HepG2 (cell line): Measurements from ENCODE around the gene LYZ. TPM values are rescaled to one million over a fixed set of nuclear protein-coding genes. Genes with fewer than 3 reads are reported as not detected.
A peak's percentile ranks its signal among the peaks of the same experiment; 100 is the strongest.

Source experiments
- ATAC-seq: fragments of 200-7000 bp; cut with Tn5 transposase; 3 replicates; pipeline ENCODE4 v1.9.1; 2020; ENCODE audit warnings: mild to moderate bottlenecking, moderate library complexity
- BruUV-seq: library from RNA; stranded (reverse); fragments of 400-500 nt; replicated peaks from 2 replicates; lab custom pipeline; 2021; lab: Mats Ljungman, UMichigan
- CTCF ChIA-PET: fragments of 300-600 bp; formaldehyde crosslinking; extraction: SDS; loops from one replicate; lab custom pipeline; 2021; ENCODE audit warnings: low total read pairs, inconsistent platforms, low intra/inter-chr PET ratio; lab: Yijun Ruan, JAX
- POLR2A ChIA-PET: fragments of 350-600 bp; sonication (Branson Sonifier 250); formaldehyde crosslinking; loops from one replicate; lab custom pipeline; 2020; ENCODE audit warnings: antibody characterized with exemption, inconsistent platforms; lab: Yijun Ruan, JAX
- DNase-seq: peaks from one replicate; pipeline ENCODE4 v3.0.0-alpha.2; 2015; ENCODE audit warnings: low spot score
- FAIRE-seq: peaks from 3 replicates; lab custom pipeline; 2011; peaks lifted over from hg19 to GRCh38; lab: Jason Lieb, UNC
- H2AFZ ChIP-seq: one replicate; pipeline ENCODE4 v1.6.1; 2011; ENCODE audit warnings: low read length, inconsistent platforms
- H3K27ac ChIP-seq: fragments of 300-600 bp; 3 replicates; pipeline ENCODE4 v1.8.0; 2011; ENCODE audit warnings: mixed run types, mild to moderate bottlenecking, mixed read lengths, low read length, inconsistent platforms; ENCODE audit not compliant: insufficient read depth; ENCODE audit errors: extremely low read length
- H3K27me3 ChIP-seq, 2 experiments: fragments of 200-600 bp in 1 of 2; 2 replicates in 1 of 2; 3 replicates in 1 of 2; pipeline versions ENCODE4 v1.6.0 to v1.8.0; 2011; ENCODE audit warnings: low read length in 2 of 2, mild to moderate bottlenecking in 2 of 2, moderate library complexity in 2 of 2, inconsistent platforms in 1 of 2; ENCODE audit not compliant: insufficient read depth in 2 of 2, control insufficient read depth in 1 of 2
- H3K36me3 ChIP-seq, 2 experiments: fragments of 200-600 bp in 1 of 2; replicated peaks in 1 of 2; 2 replicates in 1 of 2; 3 replicates in 1 of 2; pipeline versions ENCODE4 v1.5.1 to v1.8.0; 2011; ENCODE audit warnings: low read length in 2 of 2, inconsistent platforms in 1 of 2; ENCODE audit not compliant: insufficient read depth in 2 of 2, control insufficient read depth in 1 of 2
- H3K4me1 ChIP-seq: 2 replicates; pipeline ENCODE4 v1.5.1; 2012; ENCODE audit warnings: low read length, inconsistent platforms; ENCODE audit not compliant: insufficient read depth
- H3K4me2 ChIP-seq: 2 replicates; pipeline ENCODE4 v1.6.0; 2011; ENCODE audit warnings: low read depth, low read length, inconsistent platforms
- H3K4me3 ChIP-seq, 3 experiments: fragments of 200-600 bp in 1 of 3; sonication (generic), shearing (Covaris generic) in 1 of 3; replicated peaks in 1 of 3; 2 replicates each; pipeline ENCODE4 v1.5.1; 2011 to 2016; ENCODE audit warnings: low read length in 3 of 3, inconsistent platforms in 2 of 3, low read depth in 2 of 3, mild to moderate bottlenecking in 2 of 3, control low read depth in 1 of 3, mixed read lengths in 1 of 3; ENCODE audit not compliant: insufficient read depth in 1 of 3
- H3K79me2 ChIP-seq: one replicate; pipeline ENCODE4 v1.6.1; 2011; ENCODE audit warnings: low read length, inconsistent platforms; ENCODE audit not compliant: insufficient read depth
- H3K9ac ChIP-seq: 2 replicates; pipeline ENCODE4 v1.6.0; 2011; ENCODE audit warnings: mild to moderate bottlenecking, low read depth, low read length, inconsistent platforms; ENCODE audit not compliant: insufficient read depth
- H3K9me3 ChIP-seq: 2 replicates; pipeline ENCODE4 v1.5.1; 2012; ENCODE audit warnings: mild to moderate bottlenecking, low read length
- H4K20me1 ChIP-seq: 2 replicates; pipeline ENCODE4 v1.6.0; 2011; ENCODE audit warnings: inconsistent platforms, mild to moderate bottlenecking, low read length, moderate library complexity; ENCODE audit not compliant: insufficient read depth
- HOXA3 ChIP-seq: sonication (generic); formaldehyde crosslinking; IDR thresholded peaks from 2 replicates; pipeline ENCODE4 v1.5.0; 2020; ENCODE audit warnings: missing genetic modification reagents
- KAT7 ChIP-seq: IDR thresholded peaks from 2 replicates; pipeline ENCODE4 v1.6.1; 2018; ENCODE audit warnings: borderline replicate concordance, missing compliant biosample characterization
- KLF9 ChIP-seq: IDR thresholded peaks from 2 replicates; pipeline ENCODE4 v1.6.1; 2016; ENCODE audit warnings: low read depth
- MBD4 ChIP-seq: IDR thresholded peaks from 2 replicates; pipeline ENCODE4 v1.6.1; 2012; ENCODE audit warnings: low read length, inconsistent platforms, borderline replicate concordance
- MTF1 ChIP-seq: sonication (generic); formaldehyde crosslinking; IDR thresholded peaks from 2 replicates; pipeline ENCODE4 v1.5.0; 2020; ENCODE audit warnings: missing genetic modification reagents
- RARA ChIP-seq: IDR thresholded peaks from 2 replicates; pipeline ENCODE4 v1.6.1; 2016; ENCODE audit warnings: missing genetic modification reagents, missing compliant biosample characterization
- RFXANK ChIP-seq: IDR thresholded peaks from 2 replicates; pipeline ENCODE4 v1.6.1; 2016
- SOX6 ChIP-seq, 2 experiments: fragments of 450-650 bp in 1 of 2; sonication (generic) in 1 of 2; formaldehyde crosslinking in 1 of 2; IDR thresholded peaks; 2 replicates each; pipeline versions ENCODE4 v1.4.0 to v1.6.1; 2017 to 2020; ENCODE audit warnings: antibody characterized with exemption in 1 of 2, mild to moderate bottlenecking in 1 of 2, missing genetic modification reagents in 1 of 2
- ZNF546 ChIP-seq: sonication (generic); formaldehyde crosslinking; conservative IDR thresholded peaks from 2 replicates; pipeline ENCODE4 v1.8.1; 2023; ENCODE audit warnings: mild to moderate bottlenecking, missing genetic modification reagents
- WGBS: methylation state at CpG from one replicate; pipeline ENCODE4 v1.1.6; 2017; ENCODE audit warnings: low lambda C conversion rate; 5-methylcytosine and 5-hydroxymethylcytosine counted together
- in situ Hi-C: cut with HindIII; loops from 2 replicates; pipeline ENCODE4 v1.10.0; 2017; ENCODE audit warnings: low pct_unique_long_range_greater_than_20kb; ENCODE audit not compliant: extremely low pct_ligation_motif_present
- intact Hi-C: fragments of 100-400 bp; cut with micrococcal nuclease; formaldehyde crosslinking; loops from one replicate; pipeline ENCODE4 v1.10.0; 2022; ENCODE audit not compliant: unreplicated experiment
- polyA plus RNA-seq, 8 experiments: library from polyadenylated mRNA; depleted of rRNA in 3 of 8; stranded (reverse) in 7 of 8; unstranded in 1 of 8; fragments of >200 nt; fragmentation: Illumina TruSeq in 4 of 8; extraction: Trizol in 4 of 8; gene quantifications; 2 replicates each; pipeline versions ENCODE4 v1.2.1 to v1.2.3, GENCODE V29; 2011 to 2016; ENCODE audit warnings: low read depth in 4 of 8, missing spikeins in 1 of 8, mixed read lengths in 1 of 8; ENCODE audit not compliant: insufficient read depth in 1 of 8
- total RNA-seq, 5 experiments: library from RNA; depleted of rRNA; stranded (reverse); fragments of >200 nt; fragmentation: Illumina TruSeq; extraction: Trizol; gene quantifications; 2 replicates each; pipeline ENCODE4 v1.2.3, GENCODE V29; 2016; ENCODE audit warnings: low read depth in 1 of 5
- TF ChIP-seq, protein P1 (sequence below): sonication (generic); formaldehyde crosslinking; IDR thresholded peaks from 2 replicates; pipeline ENCODE4 v1.5.0; 2020; ENCODE audit warnings: missing genetic modification reagents
- TF ChIP-seq, protein P2 (sequence below): sonication (generic); formaldehyde crosslinking; IDR thresholded peaks from 2 replicates; pipeline ENCODE4 v1.4.0; 2020; ENCODE audit warnings: missing genetic modification reagents
- TF ChIP-seq, protein P3 (sequence below): sonication (generic); formaldehyde crosslinking; IDR thresholded peaks from 2 replicates; pipeline ENCODE4 v1.4.0; 2020; ENCODE audit warnings: mild to moderate bottlenecking, missing genetic modification reagents
- TF ChIP-seq, protein P4 (sequence below): sonication (generic); formaldehyde crosslinking; IDR thresholded peaks from 2 replicates; pipeline ENCODE4 v1.8.1; 2023; ENCODE audit warnings: mild to moderate bottlenecking, missing genetic modification reagents
- TF ChIP-seq, protein P5 (sequence below), 2 experiments: sonication (generic) in 1 of 2; formaldehyde crosslinking in 1 of 2; IDR thresholded peaks; 2 replicates each; pipeline versions ENCODE4 v1.5.1 to v1.6.1; 2011 to 2020; ENCODE audit warnings: borderline replicate concordance in 1 of 2, low read depth in 1 of 2, low read length in 1 of 2, mild to moderate bottlenecking in 1 of 2, missing genetic modification reagents in 1 of 2, moderate library complexity in 1 of 2

The LYZ gene
- total and polyA plus RNA-seq, 2 of the 13 experiments (the other 11 are each of a cell fraction or from before 2014, with no cell fraction given), result 1,788 to 2,054 TPM

DNA sequence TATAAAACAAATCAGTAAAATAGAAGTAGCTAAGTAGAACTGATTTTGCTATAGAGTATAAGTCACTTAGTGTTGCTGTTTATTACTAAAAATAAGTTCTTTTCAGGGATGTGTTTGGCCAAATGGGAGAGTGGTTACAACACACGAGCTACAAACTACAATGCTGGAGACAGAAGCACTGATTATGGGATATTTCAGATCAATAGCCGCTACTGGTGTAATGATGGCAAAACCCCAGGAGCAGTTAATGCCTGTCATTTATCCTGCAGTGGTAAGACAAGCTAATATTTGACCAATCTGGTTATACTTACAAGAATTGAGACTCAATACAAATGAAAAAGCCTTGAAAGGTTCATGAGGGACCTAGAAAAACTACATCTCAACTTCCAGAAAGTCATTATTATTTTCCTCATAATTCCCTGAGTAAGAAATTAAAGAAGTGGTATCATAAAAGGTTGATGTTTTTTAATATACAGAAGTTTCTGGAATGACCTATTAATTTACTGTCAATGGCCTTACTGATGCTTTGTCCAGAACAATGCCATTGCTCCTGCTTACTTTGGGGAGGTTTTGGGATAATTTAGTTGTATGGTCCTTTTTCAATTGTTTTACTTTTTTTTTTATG lies 1.9 kb downstream of the LYZ start:
- H3K4me3 ChIP-seq, result peak overlapping the region; percentile 69 to 90 (median 72)
- peak overlapping the region; percentile 79 for H3K9ac ChIP-seq
- peaks cover 46% of the 10 kb centered on the region for H3K79me2 ChIP-seq
- no TSS peak for BruUV-seq
- DNase-seq (no peak), ATAC-seq (no peak), FAIRE-seq (no peak)
- no peaks in the 10 kb centered on the region for H3K9me3 ChIP-seq
- peaks cover 21% of the 10 kb centered on the region for H4K20me1 ChIP-seq
- peak overlapping the region; percentile 92 for H3K27ac ChIP-seq
- ChIA-PET POLR2A (interaction anchor here (6.6 kb wide), 1 partner anchor 16 kb away, joined by 229 read pairs; no protein-coding TSS in a partner anchor), CTCF (no interaction called here)
- in situ Hi-C loops (loop anchor here (10.0 kb wide), 1 partner anchor 55 kb away; no protein-coding TSS in a partner anchor), intact Hi-C loops (no loop called here)
- WGBS, result 6% methylated on average over 2 of the region's 2 CpGs
- peak overlapping the region; percentile 89 for H3K4me2 ChIP-seq
- no peak overlapping the region for H2AFZ ChIP-seq
- peaks cover 55% of the 10 kb centered on the region for H3K4me1 ChIP-seq
- no peaks in the 10 kb centered on the region; a peak in 1 of 5 replicates for H3K27me3 ChIP-seq
- peaks cover 0 to 16% of the 10 kb centered on the region in 2 experiments; a peak in 2 of 5 replicates for H3K36me3 ChIP-seq
- peak; percentile 51; the same call in 1 of the 2 replicates for TF ChIP-seq KAT7 (CRISPR knock-in tag)
- TF ChIP-seq SOX6 (IDR thresholded peaks at IDR 0.05), result no peak
- 0 out of 2 replicates have a peak, but pooled peaks have one; percentile 14 for TF ChIP-seq SOX6 (CRISPR knock-in tag; IDR thresholded peaks at IDR 0.05)
- TF ChIP-seq, protein P1, sequence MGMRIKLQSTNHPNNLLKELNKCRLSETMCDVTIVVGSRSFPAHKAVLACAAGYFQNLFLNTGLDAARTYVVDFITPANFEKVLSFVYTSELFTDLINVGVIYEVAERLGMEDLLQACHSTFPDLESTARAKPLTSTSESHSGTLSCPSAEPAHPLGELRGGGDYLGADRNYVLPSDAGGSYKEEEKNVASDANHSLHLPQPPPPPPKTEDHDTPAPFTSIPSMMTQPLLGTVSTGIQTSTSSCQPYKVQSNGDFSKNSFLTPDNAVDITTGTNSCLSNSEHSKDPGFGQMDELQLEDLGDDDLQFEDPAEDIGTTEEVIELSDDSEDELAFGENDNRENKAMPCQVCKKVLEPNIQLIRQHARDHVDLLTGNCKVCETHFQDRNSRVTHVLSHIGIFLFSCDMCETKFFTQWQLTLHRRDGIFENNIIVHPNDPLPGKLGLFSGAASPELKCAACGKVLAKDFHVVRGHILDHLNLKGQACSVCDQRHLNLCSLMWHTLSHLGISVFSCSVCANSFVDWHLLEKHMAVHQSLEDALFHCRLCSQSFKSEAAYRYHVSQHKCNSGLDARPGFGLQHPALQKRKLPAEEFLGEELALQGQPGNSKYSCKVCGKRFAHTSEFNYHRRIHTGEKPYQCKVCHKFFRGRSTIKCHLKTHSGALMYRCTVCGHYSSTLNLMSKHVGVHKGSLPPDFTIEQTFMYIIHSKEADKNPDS (CRISPR knock-in tag), result no peak
- TF ChIP-seq, protein P2, sequence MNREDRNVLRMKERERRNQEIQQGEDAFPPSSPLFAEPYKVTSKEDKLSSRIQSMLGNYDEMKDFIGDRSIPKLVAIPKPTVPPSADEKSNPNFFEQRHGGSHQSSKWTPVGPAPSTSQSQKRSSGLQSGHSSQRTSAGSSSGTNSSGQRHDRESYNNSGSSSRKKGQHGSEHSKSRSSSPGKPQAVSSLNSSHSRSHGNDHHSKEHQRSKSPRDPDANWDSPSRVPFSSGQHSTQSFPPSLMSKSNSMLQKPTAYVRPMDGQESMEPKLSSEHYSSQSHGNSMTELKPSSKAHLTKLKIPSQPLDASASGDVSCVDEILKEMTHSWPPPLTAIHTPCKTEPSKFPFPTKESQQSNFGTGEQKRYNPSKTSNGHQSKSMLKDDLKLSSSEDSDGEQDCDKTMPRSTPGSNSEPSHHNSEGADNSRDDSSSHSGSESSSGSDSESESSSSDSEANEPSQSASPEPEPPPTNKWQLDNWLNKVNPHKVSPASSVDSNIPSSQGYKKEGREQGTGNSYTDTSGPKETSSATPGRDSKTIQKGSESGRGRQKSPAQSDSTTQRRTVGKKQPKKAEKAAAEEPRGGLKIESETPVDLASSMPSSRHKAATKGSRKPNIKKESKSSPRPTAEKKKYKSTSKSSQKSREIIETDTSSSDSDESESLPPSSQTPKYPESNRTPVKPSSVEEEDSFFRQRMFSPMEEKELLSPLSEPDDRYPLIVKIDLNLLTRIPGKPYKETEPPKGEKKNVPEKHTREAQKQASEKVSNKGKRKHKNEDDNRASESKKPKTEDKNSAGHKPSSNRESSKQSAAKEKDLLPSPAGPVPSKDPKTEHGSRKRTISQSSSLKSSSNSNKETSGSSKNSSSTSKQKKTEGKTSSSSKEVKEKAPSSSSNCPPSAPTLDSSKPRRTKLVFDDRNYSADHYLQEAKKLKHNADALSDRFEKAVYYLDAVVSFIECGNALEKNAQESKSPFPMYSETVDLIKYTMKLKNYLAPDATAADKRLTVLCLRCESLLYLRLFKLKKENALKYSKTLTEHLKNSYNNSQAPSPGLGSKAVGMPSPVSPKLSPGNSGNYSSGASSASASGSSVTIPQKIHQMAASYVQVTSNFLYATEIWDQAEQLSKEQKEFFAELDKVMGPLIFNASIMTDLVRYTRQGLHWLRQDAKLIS (CRISPR knock-in tag), result peak; percentile 96
- no peak for TF ChIP-seq ZNF546 (CRISPR knock-in tag)
- TF ChIP-seq HOXA3, result no peak
- TF ChIP-seq, protein P3, sequence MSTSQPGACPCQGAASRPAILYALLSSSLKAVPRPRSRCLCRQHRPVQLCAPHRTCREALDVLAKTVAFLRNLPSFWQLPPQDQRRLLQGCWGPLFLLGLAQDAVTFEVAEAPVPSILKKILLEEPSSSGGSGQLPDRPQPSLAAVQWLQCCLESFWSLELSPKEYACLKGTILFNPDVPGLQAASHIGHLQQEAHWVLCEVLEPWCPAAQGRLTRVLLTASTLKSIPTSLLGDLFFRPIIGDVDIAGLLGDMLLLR (CRISPR knock-in tag), result no peak
- no peak for TF ChIP-seq MTF1 (CRISPR knock-in tag)
- TF ChIP-seq RFXANK (CRISPR knock-in tag), result 0 out of 2 replicates have a peak, but pooled peaks have one; percentile 51
- TF ChIP-seq KLF9 (CRISPR knock-in tag), result no peak
- no peak for TF ChIP-seq MBD4
- TF ChIP-seq, protein P4, sequence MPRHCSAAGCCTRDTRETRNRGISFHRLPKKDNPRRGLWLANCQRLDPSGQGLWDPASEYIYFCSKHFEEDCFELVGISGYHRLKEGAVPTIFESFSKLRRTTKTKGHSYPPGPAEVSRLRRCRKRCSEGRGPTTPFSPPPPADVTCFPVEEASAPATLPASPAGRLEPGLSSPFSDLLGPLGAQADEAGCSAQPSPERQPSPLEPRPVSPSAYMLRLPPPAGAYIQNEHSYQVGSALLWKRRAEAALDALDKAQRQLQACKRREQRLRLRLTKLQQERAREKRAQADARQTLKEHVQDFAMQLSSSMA (CRISPR knock-in tag), result no peak
- TF ChIP-seq RARA (CRISPR knock-in tag), result 0 out of 2 replicates have a peak, but pooled peaks have one; percentile 11
- TF ChIP-seq, protein P5, sequence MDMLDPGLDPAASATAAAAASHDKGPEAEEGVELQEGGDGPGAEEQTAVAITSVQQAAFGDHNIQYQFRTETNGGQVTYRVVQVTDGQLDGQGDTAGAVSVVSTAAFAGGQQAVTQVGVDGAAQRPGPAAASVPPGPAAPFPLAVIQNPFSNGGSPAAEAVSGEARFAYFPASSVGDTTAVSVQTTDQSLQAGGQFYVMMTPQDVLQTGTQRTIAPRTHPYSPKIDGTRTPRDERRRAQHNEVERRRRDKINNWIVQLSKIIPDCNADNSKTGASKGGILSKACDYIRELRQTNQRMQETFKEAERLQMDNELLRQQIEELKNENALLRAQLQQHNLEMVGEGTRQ (IDR thresholded peaks at IDR 0.05; ENCODE audit: low read depth, low read length), result no peak
- TF ChIP-seq, protein P5 (CRISPR knock-in tag; IDR thresholded peaks at IDR 0.05; ENCODE audit: borderline replicate concordance), result no peak
